Liver (tissue), 9 donors: ENCODE measurements around the gene NSUN2. TPM values are rescaled to one million over a fixed set of nuclear protein-coding genes. Genes with fewer than 3 reads are reported as not detected.
A peak's percentile ranks its signal among the peaks of the same experiment; 100 is the strongest.

Experiments
- DNase-seq: peaks from one replicate; pipeline ENCODE4 v3.0.0-alpha.2; 2017; ENCODE audit warnings: low spot score
- H3K27ac ChIP-seq, 2 donors: one replicate each; pipeline ENCODE4 v1.7.0; 2013; ENCODE audit warnings: inconsistent platforms in 2 of 2, low read length in 2 of 2, control low read depth in 1 of 2, low read depth in 1 of 2, mild to moderate bottlenecking in 1 of 2
- H3K27me3 ChIP-seq, 4 donors: one replicate each; pipeline versions ENCODE4 v1.6.1 to v1.7.0; 2013; ENCODE audit warnings: low read length in 3 of 4, inconsistent platforms in 1 of 4, mild to moderate bottlenecking in 1 of 4, moderate library complexity in 1 of 4; ENCODE audit not compliant: control insufficient read depth in 4 of 4, insufficient read depth in 4 of 4
- H3K36me3 ChIP-seq, 4 donors: one replicate each; pipeline versions ENCODE4 v1.6.1 to v1.7.0; 2013; ENCODE audit warnings: low read length in 3 of 4, mild to moderate bottlenecking in 3 of 4, low read depth in 1 of 4, moderate library complexity in 1 of 4; ENCODE audit not compliant: control insufficient read depth in 4 of 4, insufficient read depth in 3 of 4
- H3K4me1 ChIP-seq, 4 donors: one replicate each; pipeline versions ENCODE4 v1.6.1 to v1.7.0; 2013; ENCODE audit warnings: low read length in 3 of 4, mild to moderate bottlenecking in 3 of 4, moderate library complexity in 1 of 4; ENCODE audit not compliant: control insufficient read depth in 4 of 4, insufficient read depth in 4 of 4
- H3K4me3 ChIP-seq, 3 donors: one replicate each; pipeline versions ENCODE4 v1.6.1 to v1.7.0; 2013; ENCODE audit warnings: low read length in 3 of 3, control low read depth in 1 of 3, low read depth in 1 of 3, mild to moderate bottlenecking in 1 of 3
- H3K9ac ChIP-seq, 2 donors: one replicate each; pipeline ENCODE4 v1.7.0; 2013; ENCODE audit warnings: low read length in 2 of 2, mild to moderate bottlenecking in 2 of 2, moderate library complexity in 2 of 2, control low read depth in 1 of 2, low read depth in 1 of 2
- H3K9me3 ChIP-seq, 4 donors: one replicate each; pipeline versions ENCODE4 v1.6.1 to v1.7.0; 2013; ENCODE audit warnings: low read length in 3 of 4; ENCODE audit not compliant: control insufficient read depth in 4 of 4
- CTCF ChIP-seq: fragments of 150-350 bp; IDR thresholded peaks from 2 replicates; pipeline ENCODE4 v1.5.1; 2017; ENCODE audit warnings: improper control_type of control experiment, low read depth, low read length; ENCODE audit not compliant: missing input control
- EGR1 ChIP-seq, 2 donors: IDR thresholded peaks; 2 replicates each; pipeline ENCODE4 v1.6.1; 2016 to 2018; ENCODE audit warnings: antibody characterized with exemption in 2 of 2, low read depth in 2 of 2
- FOXA1 ChIP-seq: IDR thresholded peaks from 2 replicates; pipeline ENCODE4 v1.6.1; 2016; ENCODE audit warnings: antibody characterized with exemption
- FOXA2 ChIP-seq: IDR thresholded peaks from 2 replicates; pipeline ENCODE4 v1.6.1; 2016; ENCODE audit warnings: antibody characterized with exemption
- GABPA ChIP-seq, 2 donors: IDR thresholded peaks in 1 of 2; conservative IDR thresholded peaks in 1 of 2; 2 replicates each; pipeline ENCODE4 v1.6.1; 2016; ENCODE audit warnings: antibody characterized with exemption in 2 of 2, mild to moderate bottlenecking in 1 of 2, moderate library complexity in 1 of 2
- HNF4A ChIP-seq, 2 donors: conservative IDR thresholded peaks; 2 replicates each; pipeline ENCODE4 v1.6.1; 2016; ENCODE audit warnings: antibody characterized with exemption in 2 of 2, mild to moderate bottlenecking in 2 of 2
- HNF4G ChIP-seq: IDR thresholded peaks from 2 replicates; pipeline ENCODE4 v1.6.1; 2016; ENCODE audit warnings: antibody characterized with exemption
- JUND ChIP-seq, 2 donors: IDR thresholded peaks; 2 replicates each; pipeline ENCODE4 v1.6.1; 2016; ENCODE audit warnings: antibody characterized with exemption in 2 of 2
- NR2F2 ChIP-seq: IDR thresholded peaks from 2 replicates; pipeline ENCODE4 v1.6.1; 2016; ENCODE audit warnings: antibody characterized with exemption
- RAD21 ChIP-seq, 2 donors: IDR thresholded peaks; 2 replicates each; pipeline ENCODE4 v1.6.1; 2016; ENCODE audit warnings: antibody characterized with exemption in 2 of 2, mild to moderate bottlenecking in 2 of 2
- TAF1 ChIP-seq: conservative IDR thresholded peaks from 2 replicates; pipeline ENCODE4 v1.6.1; 2016; ENCODE audit warnings: antibody characterized with exemption, mild to moderate bottlenecking
- YY1 ChIP-seq: IDR thresholded peaks from 2 replicates; pipeline ENCODE4 v1.6.1; 2016; ENCODE audit warnings: antibody characterized with exemption, mild to moderate bottlenecking
- ZBTB33 ChIP-seq: IDR thresholded peaks from 2 replicates; pipeline ENCODE4 v1.6.1; 2016; ENCODE audit warnings: antibody characterized with exemption
- WGBS: extraction: QIAGEN DNeasy Blood & Tissue Kit; methylation state at CpG from one replicate; pipeline ENCODE4 v1.1.7; 2013; 5-methylcytosine and 5-hydroxymethylcytosine counted together
- polyA plus RNA-seq, 2 donors: library from polyadenylated mRNA; stranded (reverse) in 1 of 2; unstranded in 1 of 2; fragments of 200-250 nt in 1 of 2; fragments of >200 nt in 1 of 2; fragmentation: Nextera tagmentation in 1 of 2; extraction: Ambion mirVana in 1 of 2; gene quantifications; one replicate each; pipeline versions ENCODE4 v1.2.1 to v1.2.3, GENCODE V29; 2013 to 2015
- total RNA-seq, 2 donors: library from RNA; depleted of rRNA; stranded (reverse); fragments of >200 nt; gene quantifications; one replicate each; pipeline ENCODE4 v1.2.3, GENCODE V29; 2014
- TF ChIP-seq, protein P1 (sequence below): IDR thresholded peaks from 2 replicates; pipeline ENCODE4 v1.6.1; 2016; ENCODE audit warnings: antibody characterized with exemption
- TF ChIP-seq, protein P2 (sequence below): IDR thresholded peaks from 2 replicates; pipeline ENCODE4 v1.6.1; 2016; ENCODE audit warnings: antibody characterized with exemption, mild to moderate bottlenecking
- donor health status: healthy.
- donor health status: healthy.
- donor health status: healthy.
- donor health status: healthy.
- donor health status: healthy.

Gene NSUN2
- total and polyA plus RNA-seq, 4 donors: 26.9 to 52.2 (median 28.1) TPM

- no peak for DNase-seq
- TF ChIP-seq NR2F2 (no peak), RAD21 (IDR thresholded peaks at IDR 0.05) (peak in 1 of 2 donors; percentile 1)
- no peaks in the 10 kb centered on the region for H3K27me3 ChIP-seq
- H3K36me3 ChIP-seq: peaks cover 7 to 26% (median 12%) of the 10 kb centered on the region in 4 donors
- H3K9ac ChIP-seq: peak overlapping the region; percentile 49 to 90
- H3K27ac ChIP-seq: peak overlapping the region; percentile 88 to 95
- peaks cover 12 to 45% (median 32%) of the 10 kb centered on the region in 4 donors for H3K4me1 ChIP-seq
- no peaks in the 10 kb centered on the region for H3K9me3 ChIP-seq
- under 1% methylated on average over 33 of the region's 33 CpGs for WGBS
- H3K4me3 ChIP-seq: peak overlapping the region; percentile 87 to 96 (median 91)
Measured at GRCh38 chr5:6632324-6632887, 438 bp downstream of the NSUN2 start.

DNA sequence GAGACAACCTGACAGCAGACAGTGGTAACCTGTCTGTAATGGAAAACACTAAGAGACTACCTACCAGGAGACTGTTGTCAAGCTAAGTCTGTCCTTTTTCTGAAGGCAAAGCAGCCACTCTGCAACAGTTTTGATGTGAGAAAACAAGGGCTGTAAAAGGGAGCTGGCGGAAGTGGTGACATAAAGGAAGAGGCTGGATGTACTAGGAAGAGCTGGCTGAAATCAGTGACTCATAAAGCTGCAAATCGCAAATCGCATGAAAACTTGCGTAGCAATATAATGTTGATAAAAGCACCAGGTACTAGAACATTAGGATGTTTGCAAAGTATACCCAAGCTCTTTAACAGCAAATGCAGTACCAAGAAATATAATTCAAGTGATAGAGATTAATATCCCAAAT lies 1.4 kb downstream of the NSUN2 start:
- WGBS: 92% methylated on average over 4 of the region's 4 CpGs
- DNase-seq: no peak
- TF ChIP-seq NR2F2: no peak
- TF ChIP-seq, protein P1, sequence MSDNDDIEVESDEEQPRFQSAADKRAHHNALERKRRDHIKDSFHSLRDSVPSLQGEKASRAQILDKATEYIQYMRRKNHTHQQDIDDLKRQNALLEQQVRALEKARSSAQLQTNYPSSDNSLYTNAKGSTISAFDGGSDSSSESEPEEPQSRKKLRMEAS: no peak
- no peak for TF ChIP-seq GABPA (IDR thresholded peaks at IDR 0.05 in 1 of 2, conservative IDR thresholded peaks at IDR 0.05 in 1 of 2)
- no peak for TF ChIP-seq CTCF
- TF ChIP-seq FOXA2: no peak
- TF ChIP-seq HNF4G: no peak
- TF ChIP-seq JUND (IDR thresholded peaks at IDR 0.05): no peak
- TF ChIP-seq, protein P2, sequence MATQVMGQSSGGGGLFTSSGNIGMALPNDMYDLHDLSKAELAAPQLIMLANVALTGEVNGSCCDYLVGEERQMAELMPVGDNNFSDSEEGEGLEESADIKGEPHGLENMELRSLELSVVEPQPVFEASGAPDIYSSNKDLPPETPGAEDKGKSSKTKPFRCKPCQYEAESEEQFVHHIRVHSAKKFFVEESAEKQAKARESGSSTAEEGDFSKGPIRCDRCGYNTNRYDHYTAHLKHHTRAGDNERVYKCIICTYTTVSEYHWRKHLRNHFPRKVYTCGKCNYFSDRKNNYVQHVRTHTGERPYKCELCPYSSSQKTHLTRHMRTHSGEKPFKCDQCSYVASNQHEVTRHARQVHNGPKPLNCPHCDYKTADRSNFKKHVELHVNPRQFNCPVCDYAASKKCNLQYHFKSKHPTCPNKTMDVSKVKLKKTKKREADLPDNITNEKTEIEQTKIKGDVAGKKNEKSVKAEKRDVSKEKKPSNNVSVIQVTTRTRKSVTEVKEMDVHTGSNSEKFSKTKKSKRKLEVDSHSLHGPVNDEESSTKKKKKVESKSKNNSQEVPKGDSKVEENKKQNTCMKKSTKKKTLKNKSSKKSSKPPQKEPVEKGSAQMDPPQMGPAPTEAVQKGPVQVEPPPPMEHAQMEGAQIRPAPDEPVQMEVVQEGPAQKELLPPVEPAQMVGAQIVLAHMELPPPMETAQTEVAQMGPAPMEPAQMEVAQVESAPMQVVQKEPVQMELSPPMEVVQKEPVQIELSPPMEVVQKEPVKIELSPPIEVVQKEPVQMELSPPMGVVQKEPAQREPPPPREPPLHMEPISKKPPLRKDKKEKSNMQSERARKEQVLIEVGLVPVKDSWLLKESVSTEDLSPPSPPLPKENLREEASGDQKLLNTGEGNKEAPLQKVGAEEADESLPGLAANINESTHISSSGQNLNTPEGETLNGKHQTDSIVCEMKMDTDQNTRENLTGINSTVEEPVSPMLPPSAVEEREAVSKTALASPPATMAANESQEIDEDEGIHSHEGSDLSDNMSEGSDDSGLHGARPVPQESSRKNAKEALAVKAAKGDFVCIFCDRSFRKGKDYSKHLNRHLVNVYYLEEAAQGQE: no peak
- no peak for TF ChIP-seq TAF1
- TF ChIP-seq YY1: no peak
- TF ChIP-seq ZBTB33: no peak
- TF ChIP-seq EGR1 (IDR thresholded peaks at IDR 0.05; ENCODE audit: low read depth in 2 of 2): no peak
- no peak for TF ChIP-seq FOXA1
- no peak for TF ChIP-seq HNF4A (conservative IDR thresholded peaks at IDR 0.05)
- no peak overlapping the region for H3K27ac ChIP-seq
- peaks cover 7 to 35% (median 16%) of the 10 kb centered on the region in 4 donors for H3K36me3 ChIP-seq
- no peak overlapping the region for H3K9ac ChIP-seq
- no peaks in the 10 kb centered on the region for H3K27me3 ChIP-seq
- peaks cover 7 to 36% (median 23%) of the 10 kb centered on the region in 4 donors for H3K4me1 ChIP-seq
- H3K9me3 ChIP-seq: no peaks in the 10 kb centered on the region
- no peak overlapping the region for H3K4me3 ChIP-seq
